SK-N-DZ (cell line): ENCODE data around the gene PLXDC2.
A peak's percentile ranks its signal among the peaks of the same experiment; 100 is the strongest.
"Not testable (repeated sequence)": the region's sequence is repeated elsewhere in the genome, so short reads cannot be mapped to it uniquely, and the experiment has no call there.

Experiments used
- DNase-seq: peaks from one replicate; pipeline ENCODE4 v3.0.0-alpha.2; 2015; ENCODE audit warnings: low spot score

Gene PLXDC2

GRCh38 chr10:20041931-20042330 is 225.7 kb downstream of the PLXDC2 start:
- DNase-seq = no peak

DNA sequence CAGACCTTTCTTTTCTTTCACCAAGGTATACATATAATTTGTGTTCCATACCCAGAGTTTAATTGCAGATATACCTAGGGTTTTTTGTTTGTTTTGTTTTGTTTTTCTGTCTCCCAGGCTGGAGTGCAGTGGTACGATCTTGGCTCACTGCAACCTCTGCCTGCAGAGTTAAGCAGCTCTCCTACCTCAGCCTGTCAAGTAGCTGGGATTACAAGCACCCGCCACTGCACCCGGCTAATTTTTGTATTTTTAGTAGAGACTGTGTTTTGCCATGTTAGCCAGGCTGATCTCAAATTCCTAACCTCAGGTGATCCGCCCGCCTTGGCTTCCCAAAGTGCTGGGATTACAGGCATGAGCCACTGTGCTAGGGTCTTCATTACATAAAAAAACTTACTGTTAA is 228.9 kb downstream of the PLXDC2 start:
- not testable (repeated sequence) for DNase-seq

GRCh38 chr10:20048161-20048560 is 231.9 kb downstream of the PLXDC2 start:
- no peak for DNase-seq

- DNase-seq = no peak
Measured at GRCh38 chr10:20058135-20058534, 241.9 kb downstream of the PLXDC2 start.

DNA sequence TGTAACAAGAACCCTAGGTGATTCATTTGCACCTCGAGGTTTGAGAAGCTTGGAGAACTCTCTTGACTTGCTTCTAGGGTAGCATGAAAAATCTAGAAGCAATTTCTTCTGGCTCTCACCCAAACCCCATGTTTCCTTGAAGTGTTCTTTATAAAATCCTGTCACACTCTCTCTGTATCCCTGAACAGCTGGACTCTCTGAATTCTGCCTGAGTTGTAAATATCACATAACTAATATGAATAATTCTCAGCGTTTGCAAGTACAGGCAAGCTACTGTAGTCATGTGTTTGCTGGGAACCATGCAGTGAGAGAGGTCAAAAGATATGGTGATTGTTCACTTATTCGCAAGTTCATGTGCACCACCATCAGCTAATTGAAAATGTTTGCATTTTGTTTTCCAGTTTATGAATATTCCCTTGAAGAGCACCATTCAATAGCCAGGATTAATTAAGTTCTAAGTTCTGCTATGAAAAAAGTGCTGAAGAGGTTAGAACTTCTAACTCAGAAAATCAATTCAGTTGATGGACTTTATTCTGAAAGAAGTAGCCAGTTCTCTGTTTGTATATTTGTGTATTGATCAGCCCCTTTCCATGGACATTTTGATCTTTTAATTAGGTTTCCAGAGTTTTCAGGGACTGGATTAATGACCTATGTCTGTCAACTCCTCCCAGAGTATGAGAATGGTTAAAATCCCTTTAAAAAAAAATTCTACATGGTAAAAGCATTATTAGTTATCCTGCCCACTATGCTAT is 243.0 kb downstream of the PLXDC2 start:
- DNase-seq = no peak

GRCh38 chr10:20065814-20066213 is 249.6 kb downstream of the PLXDC2 start:
- DNase-seq = no peak

- DNase-seq = no peak
Measured at GRCh38 chr10:20073167-20073566, 256.9 kb downstream of the PLXDC2 start.

- DNase-seq = no peak
Measured at GRCh38 chr10:20075713-20076112, 259.5 kb downstream of the PLXDC2 start.

DNA sequence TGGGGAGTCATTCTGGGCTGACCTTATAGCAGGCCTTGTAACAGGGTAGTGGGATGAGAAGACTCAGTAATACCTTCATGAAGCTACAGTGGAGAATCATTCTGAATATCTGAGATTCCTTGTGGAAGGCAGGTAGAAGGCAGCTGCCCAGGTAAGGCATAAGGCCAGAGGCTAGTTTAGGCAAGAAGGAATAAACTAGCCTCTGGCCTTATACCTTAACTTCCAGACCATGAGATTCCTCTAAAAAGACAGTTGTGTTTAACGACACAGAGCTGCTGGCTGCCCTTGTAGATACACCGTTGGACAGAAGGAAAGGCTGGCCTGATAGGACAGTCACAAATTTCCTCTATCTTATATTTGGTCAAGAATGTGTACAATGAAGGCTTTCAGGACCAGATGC is 268.2 kb downstream of the PLXDC2 start:
- no peak for DNase-seq

GRCh38 chr10:20085115-20085514 is 268.9 kb downstream of the PLXDC2 start:
- no peak for DNase-seq

- no peak for DNase-seq
Measured at GRCh38 chr10:20087353-20087752, 271.1 kb downstream of the PLXDC2 start.

DNA sequence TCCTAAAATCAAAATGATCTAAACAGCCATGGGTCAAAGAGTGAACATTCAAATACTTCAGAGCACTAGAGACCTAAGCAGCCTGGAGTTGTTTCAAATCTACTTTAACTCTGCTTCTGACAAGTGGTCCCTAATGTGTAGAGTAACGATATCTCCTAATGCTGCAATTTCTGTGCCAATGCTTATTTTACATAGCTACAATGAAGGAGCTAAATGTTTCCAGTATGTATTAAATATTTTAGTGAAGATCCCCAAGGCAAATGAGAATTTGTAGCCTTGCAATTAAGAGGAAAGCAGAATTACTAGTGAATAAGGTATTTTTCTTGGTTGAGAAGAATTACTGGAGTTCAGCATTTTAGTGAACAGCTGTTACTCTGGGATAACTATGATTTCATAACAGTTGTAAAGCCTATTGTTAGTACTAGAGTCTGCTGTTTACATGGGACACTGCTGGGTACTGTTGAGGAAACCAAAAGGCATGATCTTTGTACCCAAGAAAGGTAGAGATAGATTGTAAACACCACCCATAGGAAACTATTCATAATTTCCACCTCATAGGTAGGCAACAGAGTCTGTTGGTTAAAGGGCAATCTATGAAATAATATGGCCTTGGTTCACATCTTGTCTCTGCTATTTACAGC is 271.9 kb downstream of the PLXDC2 start:
- DNase-seq = no peak

DNA sequence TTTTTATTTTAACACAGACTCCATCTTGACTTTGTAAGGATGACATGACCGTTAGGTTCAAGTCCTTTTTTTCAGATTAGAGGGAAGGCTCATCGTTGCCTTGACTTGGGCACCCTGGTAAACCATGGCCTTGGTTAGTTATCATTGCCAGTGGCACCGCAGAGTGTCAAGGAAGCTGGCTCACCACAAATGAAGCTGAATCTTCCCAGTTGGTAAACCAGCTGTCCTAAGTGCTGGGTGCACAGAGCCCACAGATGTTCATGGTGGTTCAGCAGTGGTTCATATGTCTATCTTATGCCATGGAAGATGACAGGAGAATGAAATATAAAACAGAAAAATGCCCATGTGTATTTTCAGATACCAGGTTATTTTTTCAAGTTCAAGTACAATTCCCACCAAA is 273.6 kb downstream of the PLXDC2 start:
- DNase-seq = no peak

DNA sequence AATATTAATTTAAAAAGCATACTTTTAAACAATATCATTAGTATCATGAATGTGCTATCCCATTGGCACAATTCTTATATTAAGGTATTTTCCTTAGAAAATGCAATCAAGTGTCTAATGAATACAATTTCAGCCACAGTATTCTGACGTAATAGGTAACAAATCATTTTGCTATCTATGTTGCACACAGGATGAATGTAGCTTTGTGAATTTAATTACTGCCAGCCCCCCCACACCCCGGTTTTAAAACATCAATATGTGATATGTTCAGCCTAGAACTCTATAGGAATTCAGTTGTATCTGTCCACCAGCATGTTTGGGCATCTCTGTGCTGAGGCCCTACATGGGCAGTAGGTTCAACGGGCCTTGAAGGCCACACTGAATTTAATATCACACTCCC is 274.6 kb downstream of the PLXDC2 start:
- DNase-seq = no peak

GRCh38 chr10:20091698-20092097 is 275.5 kb downstream of the PLXDC2 start:
- DNase-seq = no peak

- DNase-seq = no peak
Measured at GRCh38 chr10:20093600-20093999, 277.4 kb downstream of the PLXDC2 start.

- DNase-seq = no peak
Measured at GRCh38 chr10:20094226-20094976, 278.2 kb downstream of the PLXDC2 start.

DNA sequence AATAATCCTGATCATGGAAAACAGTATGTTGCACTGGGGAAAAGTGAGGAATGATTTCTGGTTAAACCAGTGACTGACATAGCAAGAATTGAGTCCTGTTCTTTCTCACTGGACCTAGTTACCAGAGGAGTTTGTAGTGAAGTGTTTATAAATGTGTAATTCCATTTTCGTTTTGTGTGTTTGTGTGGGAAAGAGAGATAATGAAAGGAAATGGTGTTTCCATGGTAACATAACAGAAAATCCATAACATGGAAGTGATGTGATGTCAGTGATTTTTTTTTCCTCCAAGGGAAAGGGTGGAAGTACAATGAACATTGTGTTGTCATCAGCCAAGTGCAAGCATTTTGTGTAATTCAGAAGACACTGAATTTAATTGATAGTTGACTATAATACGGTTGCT is 283.9 kb downstream of the PLXDC2 start:
- peak; percentile 38 for DNase-seq

DNA sequence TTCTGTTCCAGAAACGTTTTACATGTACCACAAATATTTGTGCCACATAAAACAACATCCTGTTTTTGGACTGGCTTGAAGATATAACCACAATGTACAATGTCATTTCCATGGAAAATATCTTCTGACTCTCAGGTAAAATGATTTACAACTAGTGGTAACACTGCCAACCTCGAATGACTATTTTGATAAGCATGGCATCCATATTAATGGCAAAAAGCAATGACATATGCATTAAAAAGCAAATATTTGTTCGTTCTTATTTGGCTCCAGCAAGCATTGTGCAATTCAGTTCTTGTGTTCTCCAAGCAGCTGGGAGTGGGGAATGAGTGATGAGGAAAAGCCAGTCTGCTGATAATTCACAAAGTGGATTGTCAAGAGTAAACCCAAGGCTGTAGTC is 289.0 kb downstream of the PLXDC2 start:
- DNase-seq = no peak

DNA sequence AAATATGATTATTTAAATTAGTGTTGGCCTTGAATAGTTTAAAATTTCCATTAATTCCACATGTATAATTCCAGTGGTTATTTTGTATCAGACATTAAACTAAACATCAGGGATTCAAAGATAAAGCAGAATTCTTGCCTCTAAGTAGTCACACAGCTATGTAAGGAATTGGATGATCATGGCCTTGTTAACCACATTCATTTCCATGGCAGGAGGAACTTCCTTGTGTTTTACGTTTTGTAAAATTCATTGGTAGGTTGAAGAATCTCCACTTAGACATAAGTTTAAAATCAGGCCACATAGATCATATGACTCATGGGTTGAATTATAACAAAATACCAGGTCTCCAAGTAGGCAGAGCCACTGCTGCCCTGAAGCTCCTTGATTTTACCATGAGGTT is 289.7 kb downstream of the PLXDC2 start:
- DNase-seq = no peak

- DNase-seq = no peak
Measured at GRCh38 chr10:20108021-20108420, 291.8 kb downstream of the PLXDC2 start.

GRCh38 chr10:20109613-20110012 is 293.4 kb downstream of the PLXDC2 start:
- DNase-seq = no peak
